PC-9 (cell line): ENCODE measurements around the gene EGFL8.

Experiments
- CTCF ChIP-seq: fragments of 200-600 bp; sonication (generic); conservative IDR thresholded peaks from 2 replicates; pipeline ENCODE4 v1.6.1; 2017; ENCODE audit warnings: mixed run types, antibody characterized with exemption, mild to moderate bottlenecking, moderate library complexity
- EZH2 ChIP-seq: fragments of 200-600 bp; sonication (generic); IDR thresholded peaks from 2 replicates; pipeline ENCODE4 v1.8.0; 2017; ENCODE audit warnings: antibody characterized with exemption, low read depth

DNA sequence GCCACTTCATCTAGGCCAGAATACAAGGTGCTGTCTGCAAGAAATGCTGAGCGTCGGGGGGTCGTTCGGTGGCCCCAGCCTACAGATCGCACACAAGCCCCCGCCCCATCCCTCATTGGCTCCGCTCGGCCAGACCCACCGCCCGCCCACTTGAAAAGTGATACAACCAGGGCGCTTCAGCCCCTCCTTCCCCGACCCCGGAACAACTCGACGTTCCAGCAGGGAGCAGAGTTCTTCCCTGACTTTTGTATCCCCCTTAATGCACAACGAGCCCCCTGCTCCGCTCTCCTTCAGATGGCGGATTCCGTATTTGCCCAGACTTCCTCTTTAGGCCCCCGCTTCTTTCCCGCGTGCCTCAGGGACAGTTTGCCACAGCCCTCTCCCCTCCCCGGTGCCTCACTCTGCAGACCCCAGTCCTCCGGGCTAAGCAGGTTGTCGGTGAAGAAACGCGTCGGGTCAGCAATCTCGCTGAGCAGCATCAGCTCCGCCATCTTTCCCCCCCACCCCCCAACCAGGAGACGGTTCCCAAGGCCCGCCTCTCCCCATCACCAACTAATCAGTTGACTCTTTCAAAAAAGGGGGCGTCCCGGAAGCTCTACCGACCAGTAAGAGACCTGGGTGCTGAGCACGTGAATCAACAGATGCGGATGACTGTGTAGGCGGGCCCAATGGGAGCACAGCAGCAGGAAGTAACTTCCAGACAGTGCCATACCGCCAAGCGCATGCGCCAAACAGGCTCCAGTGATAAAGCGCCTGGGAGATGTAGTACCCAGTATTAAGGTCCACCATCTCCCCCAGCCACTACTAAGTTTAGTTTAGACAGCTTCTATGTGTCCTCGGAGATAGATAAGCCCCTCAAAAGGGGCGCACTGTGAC lies 36.4 kb upstream of the EGFL8 start, which contains the start of gene ATF6B:
- no peak for TF ChIP-seq CTCF
- no peak for TF ChIP-seq EZH2
